IPS-18c (cell line): ENCODE data around the gene ADAM12.

ENCODE experiments used
- H3K4me3 ChIP-seq: 2 replicates; pipeline ENCODE4 v1.7.0; 2013; ENCODE audit warnings: low read depth, mild to moderate bottlenecking, low read length, moderate library complexity; ENCODE audit not compliant: insufficient read depth
- H3K9me3 ChIP-seq: one replicate; pipeline ENCODE4 v1.6.1; 2013; ENCODE audit warnings: mild to moderate bottlenecking, low read length, moderate library complexity; ENCODE audit not compliant: control insufficient read depth, insufficient read depth

The ADAM12 gene

GRCh38 chr10:126012485-126012884 lies 375.8 kb downstream of the ADAM12 start:
- Histone ChIP-seq H3K4me3 (no peak overlapping the region), H3K9me3 (no peaks in the 10 kb centered on the region)

GRCh38 chr10:126011995-126012394 lies 376.3 kb downstream of the ADAM12 start:
- Histone ChIP-seq H3K4me3 (no peak overlapping the region), H3K9me3 (no peaks in the 10 kb centered on the region)

- Histone ChIP-seq H3K4me3 (no peak overlapping the region), H3K9me3 (no peaks in the 10 kb centered on the region)
These were observed 378.6 kb downstream of the ADAM12 start for GRCh38 chr10:126009650-126010049.

GRCh38 chr10:126006906-126007305 lies 381.4 kb downstream of the ADAM12 start:
- Histone ChIP-seq H3K9me3 (no peaks in the 10 kb centered on the region), H3K4me3 (no peak overlapping the region)

DNA sequence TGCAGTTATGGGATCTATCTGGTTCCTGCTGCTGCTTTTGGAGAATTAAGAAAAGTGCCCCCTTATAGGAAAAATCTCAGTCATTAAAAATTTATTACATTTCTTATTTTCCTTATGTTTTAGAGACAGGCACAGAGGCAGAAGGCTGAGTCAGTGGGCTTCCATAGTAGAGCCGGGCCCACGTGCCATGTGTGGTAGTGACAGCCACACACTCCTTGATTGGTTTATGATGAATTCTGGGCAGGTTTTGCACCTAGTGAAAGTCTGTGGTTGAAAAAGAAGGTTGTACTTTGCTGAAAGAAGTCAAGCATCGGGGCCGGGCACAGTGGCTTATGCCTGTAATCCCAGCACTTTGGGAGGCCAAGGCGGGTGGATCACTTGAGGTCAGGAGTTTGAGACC lies 382.0 kb downstream of the ADAM12 start:
- Histone ChIP-seq H3K4me3 (no peak overlapping the region), H3K9me3 (no peaks in the 10 kb centered on the region)

DNA sequence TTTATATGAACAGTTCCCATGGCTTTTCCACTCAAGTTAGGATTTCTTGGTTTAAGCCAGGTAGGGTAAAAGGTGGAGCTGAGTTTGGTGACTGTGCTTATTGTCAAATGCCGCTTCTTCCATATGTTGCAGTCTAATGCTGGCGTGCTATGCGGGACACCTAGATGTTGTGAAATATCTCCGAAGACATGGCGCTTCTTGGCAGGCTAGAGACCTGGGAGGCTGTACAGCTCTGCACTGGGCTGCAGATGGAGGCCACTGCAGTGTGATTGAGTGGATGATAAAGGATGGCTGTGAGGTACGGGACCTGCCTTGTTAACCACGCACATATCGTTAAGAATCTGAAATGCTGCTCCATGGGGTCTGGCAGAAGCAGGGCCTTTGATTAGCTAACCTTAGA lies 383.5 kb downstream of the ADAM12 start:
- no peaks in the 10 kb centered on the region for H3K9me3 ChIP-seq

GRCh38 chr10:126001576-126001975 lies 386.7 kb downstream of the ADAM12 start:
- no peak overlapping the region for H3K4me3 ChIP-seq
- no peaks in the 10 kb centered on the region for H3K9me3 ChIP-seq

More for the DNA sequence above, 383.5 kb downstream of the ADAM12 start:
- H3K4me3 ChIP-seq: no peak overlapping the region

- Histone ChIP-seq H3K9me3 (no peaks in the 10 kb centered on the region), H3K4me3 (no peak overlapping the region)
These were observed 388.6 kb downstream of the ADAM12 start for GRCh38 chr10:125999694-126000093.

DNA sequence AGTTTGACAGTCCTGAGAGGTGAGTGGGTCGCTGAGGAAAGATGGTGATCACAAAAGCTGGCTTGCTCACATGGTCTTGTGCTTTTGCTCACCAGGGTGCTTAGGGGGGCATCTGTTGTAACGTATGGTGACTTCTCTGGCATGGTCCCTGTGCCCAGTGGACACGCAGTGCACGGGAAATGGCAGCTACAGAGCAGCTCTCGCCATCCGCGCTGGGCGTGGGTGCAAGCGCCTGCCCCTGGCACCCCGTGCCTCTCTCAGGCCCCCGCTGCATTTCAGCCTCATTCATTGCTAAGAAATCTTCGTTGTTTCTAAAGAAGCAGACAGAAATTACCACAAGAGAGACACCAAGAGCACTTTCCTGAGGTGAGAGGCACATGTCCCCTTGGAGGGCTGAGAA lies 390.7 kb downstream of the ADAM12 start:
- Histone ChIP-seq H3K4me3 (no peak overlapping the region), H3K9me3 (no peaks in the 10 kb centered on the region)

GRCh38 chr10:125995726-125996304 lies 392.5 kb downstream of the ADAM12 start:
- no peak overlapping the region for H3K4me3 ChIP-seq
- H3K9me3 ChIP-seq: peaks cover 4% of the 10 kb centered on the region

DNA sequence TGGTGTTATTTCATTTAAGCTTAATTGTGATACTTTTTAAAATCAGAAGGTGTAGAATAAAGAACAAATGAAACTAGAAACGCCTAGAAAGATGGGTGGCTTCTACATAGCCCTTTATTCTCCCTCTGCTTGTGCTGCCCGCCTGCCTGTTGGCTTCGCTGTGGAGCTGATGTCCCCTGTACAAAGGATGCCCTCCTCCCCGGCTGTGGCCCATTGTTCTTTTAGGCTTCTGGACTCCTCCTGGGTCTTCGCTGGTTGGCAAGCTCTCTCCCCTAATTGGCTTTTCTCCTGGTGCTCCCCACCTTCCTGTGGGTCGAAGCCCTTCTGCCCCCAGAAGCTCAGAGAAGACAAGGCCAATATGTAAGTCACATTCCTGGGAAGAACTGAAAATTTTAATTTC lies 393.7 kb downstream of the ADAM12 start:
- peaks cover 4% of the 10 kb centered on the region for H3K9me3 ChIP-seq
- no peak overlapping the region for H3K4me3 ChIP-seq

DNA sequence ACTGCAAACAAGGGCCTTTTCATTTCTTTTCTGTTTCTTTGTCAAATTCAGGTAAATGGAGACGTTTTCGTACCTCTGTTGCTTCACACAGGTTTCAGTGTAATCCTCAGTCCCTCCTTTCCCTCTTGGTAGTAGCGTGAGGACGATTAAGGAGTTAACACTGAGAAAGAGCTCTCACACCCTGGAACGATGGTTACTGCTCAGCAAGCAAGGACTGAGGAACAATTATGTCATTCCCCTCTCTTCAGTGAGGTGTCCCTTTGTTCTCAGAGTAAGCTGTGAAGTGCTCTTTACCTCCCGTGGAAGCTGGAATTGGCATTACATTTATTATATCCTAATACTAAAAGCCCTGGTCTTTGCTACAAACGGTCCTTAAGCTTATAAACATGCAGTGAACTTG lies 396.0 kb downstream of the ADAM12 start:
- H3K4me3 ChIP-seq: no peak overlapping the region

GRCh38 chr10:125991392-125991791 lies 396.9 kb downstream of the ADAM12 start:
- Histone ChIP-seq H3K9me3 (peaks cover 4% of the 10 kb centered on the region), H3K4me3 (no peak overlapping the region)

More for the DNA sequence above, 396.0 kb downstream of the ADAM12 start:
- peaks cover 4% of the 10 kb centered on the region for H3K9me3 ChIP-seq

GRCh38 chr10:125990974-125991373 lies 397.3 kb downstream of the ADAM12 start:
- peaks cover 4% of the 10 kb centered on the region for H3K9me3 ChIP-seq
- H3K4me3 ChIP-seq: no peak overlapping the region

DNA sequence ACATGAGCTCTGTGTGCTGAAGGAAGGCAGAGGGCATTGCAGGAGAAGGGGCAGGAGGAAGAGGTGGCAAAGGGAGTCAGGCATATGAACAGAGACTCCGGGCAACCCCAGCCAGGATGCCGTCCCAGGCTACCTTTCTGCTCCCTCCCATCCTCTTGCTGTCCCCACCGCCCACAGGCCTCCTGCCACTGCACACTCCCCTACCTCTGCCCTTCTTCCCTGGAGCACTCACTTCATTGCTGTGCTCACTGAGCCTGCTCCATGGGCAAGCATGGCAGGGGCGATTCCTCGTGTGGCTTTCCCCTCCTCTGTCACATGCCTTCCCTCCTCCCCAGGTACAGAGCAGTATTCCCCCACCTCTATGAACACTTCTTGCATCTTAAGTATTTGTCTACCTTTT lies 398.5 kb downstream of the ADAM12 start:
- peaks cover 4% of the 10 kb centered on the region for H3K9me3 ChIP-seq

DNA sequence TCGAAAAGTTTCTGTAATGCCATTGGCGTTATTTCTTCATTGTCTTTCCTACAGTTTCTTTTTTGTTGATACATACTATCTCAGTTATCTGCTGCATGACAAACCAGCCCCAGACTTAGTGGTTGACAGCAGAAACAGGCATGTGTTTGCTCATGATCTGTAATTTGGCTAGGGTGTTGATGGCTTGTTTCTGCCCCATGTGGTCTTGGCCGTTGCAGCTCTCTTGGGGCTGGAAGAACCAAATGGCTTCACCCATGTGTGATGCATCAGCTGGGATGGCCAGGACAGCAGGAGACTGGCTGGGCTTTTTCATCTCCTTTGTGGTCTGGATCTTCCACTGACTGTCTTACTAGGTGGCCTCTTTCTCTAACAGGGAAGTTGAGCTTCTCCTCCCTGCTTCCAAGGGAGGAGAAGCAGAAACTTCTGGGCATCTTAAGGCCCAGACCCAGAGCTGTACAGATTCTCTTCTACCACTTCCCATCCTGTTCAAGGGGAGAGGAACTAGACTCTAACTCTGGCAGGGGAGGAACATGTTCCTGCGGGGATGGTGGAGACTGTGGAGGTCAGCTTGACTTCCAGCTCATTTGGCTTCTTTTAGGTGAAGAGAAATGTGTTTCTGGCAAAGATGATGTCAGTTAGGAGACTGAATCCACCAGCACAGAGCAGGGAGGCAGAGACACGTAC lies 402.6 kb downstream of the ADAM12 start:
- Histone ChIP-seq H3K4me3 (no peak overlapping the region), H3K9me3 (no peaks in the 10 kb centered on the region)

More for the DNA sequence above, 398.5 kb downstream of the ADAM12 start:
- no peak overlapping the region for H3K4me3 ChIP-seq

DNA sequence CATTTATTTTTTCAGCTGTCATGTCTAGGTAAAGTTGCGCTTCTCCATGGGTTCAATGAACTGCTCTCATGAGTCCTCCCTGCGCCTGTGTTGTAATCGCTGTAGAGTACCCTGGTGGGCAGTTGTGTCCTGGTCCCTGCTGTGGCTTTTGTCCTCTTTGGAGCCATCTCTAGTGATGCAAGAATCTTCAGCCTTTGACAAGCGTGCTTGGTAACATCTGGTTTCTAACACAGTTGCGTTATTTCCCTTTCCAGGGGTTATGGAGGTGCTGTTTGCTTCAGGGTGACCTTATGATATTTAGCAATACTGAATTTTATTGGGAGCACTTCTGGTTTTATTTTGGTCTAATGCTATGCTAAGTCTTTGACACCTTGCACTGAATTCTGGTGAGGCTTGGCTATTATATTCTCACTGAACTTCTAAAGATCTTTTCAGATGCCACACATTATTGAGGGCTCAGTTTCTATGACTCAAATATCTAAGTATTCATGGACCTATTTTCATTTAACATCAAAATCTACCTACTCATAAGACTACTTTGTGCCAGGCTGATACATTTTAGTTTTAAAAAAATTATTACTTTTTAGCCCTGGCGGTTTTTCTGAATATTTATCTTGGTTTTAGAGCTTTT lies 403.3 kb downstream of the ADAM12 start:
- H3K9me3 ChIP-seq: no peaks in the 10 kb centered on the region
- H3K4me3 ChIP-seq: no peak overlapping the region

DNA sequence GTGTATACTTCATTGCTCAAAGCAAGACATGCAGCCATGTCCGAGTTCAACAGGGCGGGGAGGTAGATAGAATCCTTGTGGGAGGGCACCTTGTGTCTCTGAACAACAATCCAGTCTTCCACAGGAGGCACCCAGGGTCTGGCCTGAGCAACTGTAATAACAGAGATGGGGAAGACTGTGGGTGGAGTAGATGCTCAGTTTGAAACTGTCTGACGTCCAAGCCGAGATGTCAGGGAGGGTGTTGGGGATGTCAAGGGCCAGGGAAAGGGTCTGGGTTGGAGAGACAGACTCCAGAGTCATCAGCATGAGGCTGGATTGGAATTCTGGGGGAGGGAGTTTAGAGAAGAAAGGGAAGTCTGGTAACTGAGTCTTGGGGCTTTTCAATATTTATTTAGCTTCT lies 403.9 kb downstream of the ADAM12 start:
- H3K4me3 ChIP-seq: no peak overlapping the region
- no peaks in the 10 kb centered on the region for H3K9me3 ChIP-seq
